Neural progenitor cell (in vitro differentiated cells): ENCODE data around the gene KRTAP5-1. TPM values are rescaled to one million over a fixed set of nuclear protein-coding genes. Genes with fewer than 3 reads are reported as not detected.

Source experiments
- DNase-seq: peaks from one replicate; pipeline ENCODE4 v3.0.0-alpha.2; 2016; ENCODE audit warnings: low spot score
- H2AFZ ChIP-seq: fragments of 200-600 bp; sonication (generic); replicated peaks from 2 replicates; pipeline ENCODE4 v1.6.1; 2016; ENCODE audit warnings: antibody characterized with exemption
- H3F3A ChIP-seq: fragments of 200-600 bp; sonication (generic); 2 replicates; pipeline ENCODE4 v1.6.1; 2016; ENCODE audit warnings: antibody characterized with exemption, low read depth
- H3K27ac ChIP-seq: fragments of 200-600 bp; sonication (generic); 2 replicates; pipeline ENCODE4 v1.5.1; 2016; ENCODE audit warnings: mild to moderate bottlenecking
- H3K27me3 ChIP-seq: fragments of 200-600 bp; sonication (generic); 2 replicates; pipeline ENCODE4 v1.6.1; 2016; ENCODE audit warnings: mild to moderate bottlenecking, moderate library complexity
- H3K36me3 ChIP-seq: fragments of 200-600 bp; sonication (generic); 2 replicates; pipeline ENCODE4 v1.5.1; 2016
- H3K4me1 ChIP-seq: fragments of 200-600 bp; sonication (generic); 2 replicates; pipeline ENCODE4 v1.6.1; 2016; ENCODE audit warnings: mixed run types
- H3K4me2 ChIP-seq: fragments of 200-600 bp; sonication (generic); 2 replicates; pipeline ENCODE4 v1.6.1; 2016
- H3K4me3 ChIP-seq: fragments of 200-600 bp; sonication (generic); 2 replicates; pipeline ENCODE4 v1.5.1; 2016
- H3K79me2 ChIP-seq: fragments of 200-600 bp; sonication (generic); 2 replicates; pipeline ENCODE4 v1.6.1; 2016; ENCODE audit warnings: low read depth
- H3K9ac ChIP-seq: fragments of 200-600 bp; sonication (generic); 2 replicates; pipeline ENCODE4 v1.6.1; 2016
- H3K9me3 ChIP-seq: fragments of 200-600 bp; sonication (generic); 2 replicates; pipeline ENCODE4 v1.5.1; 2016; ENCODE audit warnings: low read depth
- H4K20me1 ChIP-seq: fragments of 200-600 bp; sonication (generic); 2 replicates; pipeline ENCODE4 v1.6.1; 2016; ENCODE audit warnings: low read depth
- H3K27ac Mint-ChIP-seq: 3 replicates; pipeline ENCODE4 v1.8.0; 2021; ENCODE audit warnings: mixed read lengths
- H3K27me3 Mint-ChIP-seq: 2 replicates; pipeline ENCODE4 v1.8.0; 2022; ENCODE audit warnings: low read depth, mild to moderate bottlenecking, inconsistent platforms, moderate library complexity, mixed read lengths; ENCODE audit not compliant: insufficient read depth
- H3K36me3 Mint-ChIP-seq: 3 replicates; pipeline ENCODE4 v1.8.0; 2021; ENCODE audit warnings: mixed read lengths
- H3K4me1 Mint-ChIP-seq: 3 replicates; pipeline ENCODE4 v1.8.0; 2021; ENCODE audit warnings: mixed read lengths
- H3K4me3 Mint-ChIP-seq: 3 replicates; pipeline ENCODE4 v1.8.0; 2021; ENCODE audit warnings: mild to moderate bottlenecking, moderate library complexity, mixed read lengths
- H3K9me3 Mint-ChIP-seq: 3 replicates; pipeline ENCODE4 v1.8.0; 2020; ENCODE audit warnings: mixed read lengths
- EZH2 ChIP-seq: fragments of 200-600 bp; sonication (generic); IDR thresholded peaks from 2 replicates; pipeline ENCODE4 v1.6.1; 2017; ENCODE audit warnings: antibody characterized with exemption, mild to moderate bottlenecking, moderate library complexity
- EZH2phosphoT487 ChIP-seq: fragments of 200-600 bp; sonication (generic); IDR thresholded peaks from 2 replicates; pipeline ENCODE4 v1.6.1; 2017; ENCODE audit warnings: antibody characterized with exemption
- total RNA-seq: library from RNA; depleted of rRNA; stranded (reverse); fragments of >200 nt; gene quantifications from 2 replicates; pipeline ENCODE4 v1.2.3, GENCODE V29; 2015; ENCODE audit warnings: low replicate concordance
- TF ChIP-seq, protein P1 (sequence below): fragments of 200-600 bp; sonication (generic); IDR thresholded peaks from 2 replicates; pipeline ENCODE4 v1.5.1; 2017; ENCODE audit warnings: antibody characterized with exemption, mild to moderate bottlenecking

KRTAP5-1 gene
- total RNA-seq, 1 donor from 2014 or later = not detected

- no peaks in the 10 kb centered on the region for H3K4me1 ChIP-seq
- H3K9me3 Mint-ChIP-seq = no peaks in the 10 kb centered on the region
- H4K20me1 ChIP-seq = no peaks in the 10 kb centered on the region
- H3K27me3 ChIP-seq = peaks cover 44% of the 10 kb centered on the region
- no peaks in the 10 kb centered on the region for H3F3A ChIP-seq
- H3K79me2 ChIP-seq = no peaks in the 10 kb centered on the region
- H3K9ac ChIP-seq = no peak overlapping the region
- H3K4me1 Mint-ChIP-seq = peaks cover 13% of the 10 kb centered on the region
- H2AFZ ChIP-seq = no peak overlapping the region
- H3K4me2 ChIP-seq = no peak overlapping the region
- H3K27me3 Mint-ChIP-seq = peaks cover 10% of the 10 kb centered on the region
- no peaks in the 10 kb centered on the region for H3K36me3 ChIP-seq
- H3K9me3 ChIP-seq = no peaks in the 10 kb centered on the region
- DNase-seq = no peak
- H3K4me3 Mint-ChIP-seq = no peak overlapping the region
- H3K36me3 Mint-ChIP-seq = no peaks in the 10 kb centered on the region
- H3K27ac Mint-ChIP-seq = no peak overlapping the region
- H3K4me3 ChIP-seq = no peak overlapping the region
- no peak overlapping the region for H3K27ac ChIP-seq
- TF ChIP-seq EZH2phosphoT487 (no peak), EZH2 (no peak)
- TF ChIP-seq, protein P1, sequence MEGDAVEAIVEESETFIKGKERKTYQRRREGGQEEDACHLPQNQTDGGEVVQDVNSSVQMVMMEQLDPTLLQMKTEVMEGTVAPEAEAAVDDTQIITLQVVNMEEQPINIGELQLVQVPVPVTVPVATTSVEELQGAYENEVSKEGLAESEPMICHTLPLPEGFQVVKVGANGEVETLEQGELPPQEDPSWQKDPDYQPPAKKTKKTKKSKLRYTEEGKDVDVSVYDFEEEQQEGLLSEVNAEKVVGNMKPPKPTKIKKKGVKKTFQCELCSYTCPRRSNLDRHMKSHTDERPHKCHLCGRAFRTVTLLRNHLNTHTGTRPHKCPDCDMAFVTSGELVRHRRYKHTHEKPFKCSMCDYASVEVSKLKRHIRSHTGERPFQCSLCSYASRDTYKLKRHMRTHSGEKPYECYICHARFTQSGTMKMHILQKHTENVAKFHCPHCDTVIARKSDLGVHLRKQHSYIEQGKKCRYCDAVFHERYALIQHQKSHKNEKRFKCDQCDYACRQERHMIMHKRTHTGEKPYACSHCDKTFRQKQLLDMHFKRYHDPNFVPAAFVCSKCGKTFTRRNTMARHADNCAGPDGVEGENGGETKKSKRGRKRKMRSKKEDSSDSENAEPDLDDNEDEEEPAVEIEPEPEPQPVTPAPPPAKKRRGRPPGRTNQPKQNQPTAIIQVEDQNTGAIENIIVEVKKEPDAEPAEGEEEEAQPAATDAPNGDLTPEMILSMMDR = no peak
These were observed 46.0 kb upstream of the KRTAP5-1 start for GRCh38 chr11:1631066-1631568.

- H3K4me3 Mint-ChIP-seq = no peak overlapping the region
- no peaks in the 10 kb centered on the region for H3K79me2 ChIP-seq
- H3K4me2 ChIP-seq = no peak overlapping the region
- H3K9ac ChIP-seq = no peak overlapping the region
- no peaks in the 10 kb centered on the region for H4K20me1 ChIP-seq
- no peaks in the 10 kb centered on the region for H3K9me3 Mint-ChIP-seq
- no peak for DNase-seq
- H3K36me3 Mint-ChIP-seq = no peaks in the 10 kb centered on the region
- H3K27ac ChIP-seq = no peak overlapping the region
- peaks cover 44% of the 10 kb centered on the region for H3K27me3 ChIP-seq
- H3K36me3 ChIP-seq = no peaks in the 10 kb centered on the region
- no peak overlapping the region for H3K4me3 ChIP-seq
- H2AFZ ChIP-seq = no peak overlapping the region
- peaks cover 6% of the 10 kb centered on the region for H3K27me3 Mint-ChIP-seq
- H3K27ac Mint-ChIP-seq = no peak overlapping the region
- TF ChIP-seq EZH2 (no peak), EZH2phosphoT487 (no peak)
- TF ChIP-seq, protein P1 = no peak
- no peaks in the 10 kb centered on the region for H3F3A ChIP-seq
- no peaks in the 10 kb centered on the region for H3K9me3 ChIP-seq
- H3K4me1 Mint-ChIP-seq = peaks cover 8% of the 10 kb centered on the region
- no peaks in the 10 kb centered on the region for H3K4me1 ChIP-seq
These were observed 45.2 kb upstream of the KRTAP5-1 start for GRCh38 chr11:1630271-1630670.

DNA sequence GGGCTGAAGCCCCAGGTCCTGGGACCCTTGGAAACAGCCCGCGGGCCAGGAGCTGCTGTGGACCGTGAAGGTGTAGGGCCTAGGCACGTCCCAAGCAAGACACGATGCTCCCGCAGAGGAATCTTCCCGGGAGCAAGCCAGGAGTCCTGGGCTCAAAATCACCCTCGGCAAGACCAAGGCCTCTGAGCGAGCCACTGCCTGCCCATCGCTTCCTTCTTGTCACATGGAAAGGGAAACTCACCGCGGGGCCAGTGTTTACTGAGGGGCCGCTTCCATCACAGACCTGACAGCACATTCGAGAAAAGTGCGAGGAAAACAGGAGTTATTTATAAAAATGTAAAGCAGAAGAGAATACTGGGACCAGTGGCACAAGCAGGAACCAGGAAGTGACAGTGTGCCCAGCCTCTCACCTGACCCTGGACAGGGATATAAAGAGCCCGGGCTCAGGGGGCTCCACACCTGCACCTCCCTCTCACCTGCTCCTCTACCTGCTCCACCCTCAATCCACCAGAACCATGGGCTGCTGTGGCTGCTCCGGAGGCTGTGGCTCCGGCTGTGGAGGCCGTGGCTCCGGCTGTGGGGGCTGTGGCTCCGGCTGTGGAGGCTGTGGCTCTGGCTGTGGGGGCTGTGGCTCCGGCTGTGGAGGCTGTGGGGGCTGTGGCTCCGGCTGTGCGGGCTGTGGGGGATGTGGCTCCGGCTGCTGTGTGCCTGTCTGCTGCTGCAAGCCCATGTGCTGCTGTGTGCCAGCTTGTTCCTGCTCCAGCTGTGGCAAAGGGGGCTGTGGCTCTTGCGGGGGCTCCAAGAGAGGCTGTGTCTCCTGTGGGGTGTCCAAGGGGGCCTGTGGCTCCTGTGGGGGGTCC, 44.5 kb upstream of the KRTAP5-1 start, which contains the start of gene KRTAP5-5:
TSS of gene KRTAP5-5 (plus strand) at position 450 of the 860 bp plus-strand sequence. CDS start at position 516, 66 bp downstream.
- Histone ChIP-seq H3K27me3 (peaks cover 44% of the 10 kb centered on the region), H3K36me3 (no peaks in the 10 kb centered on the region), H3K27ac (no peak within 1 kb of the TSS), H3K79me2 (no peaks in the 10 kb centered on the region), H3K9me3 (no peaks in the 10 kb centered on the region), H3K4me3 (no peak within 1 kb of the TSS), H3K9ac (no peak within 1 kb of the TSS), H4K20me1 (no peaks in the 10 kb centered on the region), H3K4me1 (no peaks in the 10 kb centered on the region), H3K4me2 (no peak within 1 kb of the TSS), H3F3A (no peaks in the 10 kb centered on the region), H2AFZ (peak within 1 kb of the TSS; percentile 88)
- H3K27ac Mint-ChIP-seq = no peak within 1 kb of the TSS
- H3K4me1 Mint-ChIP-seq = peaks cover 10% of the 10 kb centered on the region
- TF ChIP-seq, protein P1 = no peak
- TF ChIP-seq EZH2 (no peak), EZH2phosphoT487 (no peak)
- peaks cover 6% of the 10 kb centered on the region for H3K27me3 Mint-ChIP-seq
- no peak within 1 kb of the TSS for H3K4me3 Mint-ChIP-seq
- no peaks in the 10 kb centered on the region for H3K36me3 Mint-ChIP-seq
- no peaks in the 10 kb centered on the region for H3K9me3 Mint-ChIP-seq
- DNase-seq = no peak
